ENCODE results near the gene SYNM.

The SYNM gene

GRCh38 chr15:99131441-99132023 lies 26.7 kb downstream of the SYNM start:
- no peak overlapping the region for H3K4me3 ChIP-seq (ENCODE audit: low read depth, low read length)
- TF ChIP-seq CTCF (IDR thresholded peaks at IDR 0.05; ENCODE audit: borderline replicate concordance, insufficient read depth, low read depth, low read length): no peak

GRCh38 chr15:99132122-99132521 lies 27.2 kb downstream of the SYNM start:
- no peak for TF ChIP-seq CTCF (IDR thresholded peaks at IDR 0.05; ENCODE audit: borderline replicate concordance, insufficient read depth, low read depth, low read length)
- H3K4me3 ChIP-seq (ENCODE audit: low read depth, low read length): no peak overlapping the region

- no peak for TF ChIP-seq CTCF (IDR thresholded peaks at IDR 0.05; ENCODE audit: borderline replicate concordance, insufficient read depth, low read depth, low read length)
- no peak overlapping the region for H3K4me3 ChIP-seq (ENCODE audit: low read depth, low read length)
Observed at GRCh38 chr15:99132634-99133287, 27.9 kb downstream of the SYNM start.

- H3K4me3 ChIP-seq (ENCODE audit: low read depth, low read length): no peak overlapping the region
- TF ChIP-seq CTCF (IDR thresholded peaks at IDR 0.05; ENCODE audit: borderline replicate concordance, insufficient read depth, low read depth, low read length): no peak
Observed at GRCh38 chr15:99134317-99134821, 29.5 kb downstream of the SYNM start.

- H3K4me3 ChIP-seq (ENCODE audit: low read depth, low read length): no peak overlapping the region
- TF ChIP-seq CTCF (IDR thresholded peaks at IDR 0.05; ENCODE audit: borderline replicate concordance, insufficient read depth, low read depth, low read length): no peak
Observed at GRCh38 chr15:99135194-99135593, 30.3 kb downstream of the SYNM start.

- no peak for TF ChIP-seq CTCF (IDR thresholded peaks at IDR 0.05; ENCODE audit: borderline replicate concordance, insufficient read depth, low read depth, low read length)
- H3K4me3 ChIP-seq (ENCODE audit: low read depth, low read length): no peak overlapping the region
Observed at GRCh38 chr15:99137111-99137546, 32.2 kb downstream of the SYNM start.

GRCh38 chr15:99137877-99138276 lies 33.0 kb downstream of the SYNM start:
- TF ChIP-seq CTCF (IDR thresholded peaks at IDR 0.05; ENCODE audit: borderline replicate concordance, insufficient read depth, low read depth, low read length): no peak
- H3K4me3 ChIP-seq (ENCODE audit: low read depth, low read length): no peak overlapping the region

Measured in GM12875 (cell line).